NCI-H2107 treated with DMSO at 0.1 percent for 48 hours (cell line): ENCODE measurements around the gene BMPER.

ENCODE experiments used
- DNase-seq: peaks from one replicate; lab custom pipeline; 2025; ENCODE audit not compliant: unreplicated experiment; lab: John Stamatoyannopoulos, UW

The BMPER gene

GRCh38 chr7:34059136-34059828, 153.9 kb downstream of the BMPER start:
- DNase-seq = no peak

DNA sequence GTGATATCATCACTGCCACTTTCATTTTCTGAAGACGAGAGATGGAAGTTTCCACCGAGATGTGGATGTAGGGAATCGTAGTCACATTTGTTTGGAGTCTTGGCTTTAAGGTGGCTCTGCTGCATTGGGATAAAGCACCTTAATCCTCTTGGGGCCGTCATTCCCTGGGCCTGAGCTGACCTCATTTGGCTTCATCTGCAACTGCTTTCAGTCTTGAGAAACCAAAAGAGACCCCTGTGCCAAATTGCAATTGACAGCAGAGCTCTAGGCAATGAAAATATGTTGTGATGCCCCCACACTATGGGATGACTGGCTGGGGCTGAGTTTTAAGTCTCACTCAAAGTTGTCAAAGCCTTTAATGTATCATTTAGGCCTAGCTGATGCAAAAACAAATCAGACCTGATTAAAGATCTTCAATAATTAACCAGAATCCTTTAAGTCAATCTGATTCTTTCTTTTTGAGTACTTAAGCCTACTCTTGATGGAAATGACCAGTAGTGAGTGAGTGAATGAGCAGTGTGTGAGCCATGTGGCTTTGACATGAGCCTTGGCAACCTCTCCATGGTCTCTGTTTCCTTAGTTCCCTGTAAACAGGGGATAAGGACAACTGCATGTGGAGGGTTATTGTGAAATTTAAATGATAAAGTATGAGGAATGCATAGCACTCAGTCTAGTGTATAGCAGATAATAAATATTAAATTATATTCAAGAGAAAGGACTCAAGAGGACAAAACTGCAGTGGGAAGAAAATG, 155.0 kb downstream of the BMPER start:
- DNase-seq = no peak

- DNase-seq = no peak
These were observed 155.8 kb downstream of the BMPER start for GRCh38 chr7:34061149-34061548.

DNA sequence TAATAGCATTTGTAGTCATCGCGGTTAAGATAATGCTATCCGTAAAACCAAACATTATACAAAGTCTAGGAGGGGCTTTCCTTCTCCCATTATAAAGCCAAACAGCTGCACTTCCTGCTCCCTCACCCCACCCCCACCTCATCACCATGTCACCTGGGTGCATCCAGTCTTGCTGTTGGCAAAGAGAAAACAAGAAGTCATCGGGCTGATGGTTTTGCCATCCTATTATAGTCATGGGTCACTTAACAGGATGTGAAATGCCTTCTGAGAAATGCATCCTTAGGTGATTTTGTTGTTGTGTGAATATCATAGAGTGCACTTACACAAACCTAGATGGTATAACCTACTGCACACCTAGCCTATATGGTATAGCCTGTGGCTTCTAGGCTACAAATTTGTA, 157.0 kb downstream of the BMPER start:
- no peak for DNase-seq

- no peak for DNase-seq
These were observed 157.5 kb downstream of the BMPER start for GRCh38 chr7:34062826-34063225.

GRCh38 chr7:34064519-34065158, 159.3 kb downstream of the BMPER start:
- no peak for DNase-seq

- no peak for DNase-seq
These were observed 161.1 kb downstream of the BMPER start for GRCh38 chr7:34066411-34066810.

GRCh38 chr7:34067005-34067778, 161.9 kb downstream of the BMPER start:
- DNase-seq = no peak

DNA sequence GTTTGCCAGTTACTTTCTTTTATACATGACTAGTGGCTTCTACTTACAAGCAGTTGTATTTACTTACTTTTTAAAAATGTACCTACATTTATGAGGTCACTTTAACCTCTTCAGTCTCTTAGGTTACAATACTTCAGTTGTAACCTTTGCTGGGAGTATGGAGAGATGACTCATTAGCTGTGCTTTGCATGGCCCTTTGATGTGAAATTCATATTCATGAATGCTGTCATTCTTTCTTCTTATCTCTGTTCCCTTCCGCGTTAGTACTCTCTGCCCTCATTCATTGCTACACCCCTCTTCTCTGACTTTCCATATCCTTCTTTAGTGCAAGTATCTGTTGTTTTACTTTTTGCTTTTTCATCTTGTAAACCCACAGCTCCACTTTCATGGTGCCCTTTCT, 164.3 kb downstream of the BMPER start:
- no peak for DNase-seq

- no peak for DNase-seq
These were observed 165.4 kb downstream of the BMPER start for GRCh38 chr7:34070511-34071323.

DNA sequence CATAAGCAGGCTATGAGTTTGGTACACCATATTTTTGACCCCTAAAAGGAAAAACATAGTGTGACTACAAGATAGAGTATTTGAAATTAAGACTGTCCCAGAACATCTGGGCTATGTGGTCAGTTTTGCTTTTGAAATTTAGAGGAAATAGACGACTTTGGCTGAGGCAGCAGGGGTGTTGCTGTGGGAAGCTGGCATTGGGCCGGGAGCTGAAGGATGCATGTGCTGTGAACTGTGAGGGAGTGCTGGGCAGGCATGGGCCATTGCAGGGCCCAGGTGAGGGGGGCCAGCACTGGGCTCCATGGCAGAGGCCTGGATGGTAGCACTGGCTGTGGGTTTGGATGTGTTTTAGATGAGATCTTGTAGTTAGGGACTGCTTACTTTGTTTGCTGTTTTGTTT, 168.3 kb downstream of the BMPER start:
- no peak for DNase-seq

GRCh38 chr7:34074421-34074820, 169.1 kb downstream of the BMPER start:
- DNase-seq = no peak

GRCh38 chr7:34075523-34076370, 170.4 kb downstream of the BMPER start:
- no peak for DNase-seq

GRCh38 chr7:34077168-34077567, 171.8 kb downstream of the BMPER start:
- DNase-seq = no peak

DNA sequence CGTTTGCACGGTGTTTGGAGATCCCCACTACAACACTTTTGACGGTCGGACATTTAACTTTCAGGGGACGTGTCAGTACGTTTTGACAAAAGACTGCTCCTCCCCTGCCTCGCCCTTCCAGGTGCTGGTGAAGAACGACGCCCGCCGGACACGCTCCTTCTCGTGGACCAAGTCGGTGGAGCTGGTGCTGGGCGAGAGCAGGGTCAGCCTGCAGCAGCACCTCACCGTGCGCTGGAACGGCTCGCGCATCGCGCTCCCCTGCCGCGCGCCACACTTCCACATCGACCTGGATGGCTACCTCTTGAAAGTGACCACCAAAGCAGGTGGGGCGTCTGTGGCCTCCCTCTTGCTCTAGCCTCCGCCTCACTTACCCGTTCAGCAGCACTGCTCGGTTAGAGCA, 173.5 kb downstream of the BMPER start:
- DNase-seq = no peak

DNA sequence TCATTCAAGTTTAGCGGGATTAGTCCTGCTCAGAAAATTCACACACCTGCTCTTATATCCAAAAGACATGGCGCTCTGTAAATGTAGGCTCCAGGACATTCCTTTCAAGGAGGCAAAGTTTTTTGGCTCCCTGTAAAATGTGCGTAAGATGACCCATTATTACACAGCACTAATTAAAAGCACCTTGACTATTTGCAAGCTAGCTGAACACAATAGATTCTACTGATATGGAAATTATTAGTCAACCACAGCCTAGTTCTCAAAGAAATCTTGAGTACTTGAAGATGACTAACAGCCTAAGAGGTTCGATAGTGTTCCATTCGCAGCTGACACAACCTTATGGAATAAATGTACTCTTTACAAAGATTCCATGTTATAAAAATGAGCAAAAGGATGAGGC, 175.2 kb downstream of the BMPER start:
- no peak for DNase-seq

GRCh38 chr7:34081935-34082334, 176.6 kb downstream of the BMPER start:
- DNase-seq = no peak

DNA sequence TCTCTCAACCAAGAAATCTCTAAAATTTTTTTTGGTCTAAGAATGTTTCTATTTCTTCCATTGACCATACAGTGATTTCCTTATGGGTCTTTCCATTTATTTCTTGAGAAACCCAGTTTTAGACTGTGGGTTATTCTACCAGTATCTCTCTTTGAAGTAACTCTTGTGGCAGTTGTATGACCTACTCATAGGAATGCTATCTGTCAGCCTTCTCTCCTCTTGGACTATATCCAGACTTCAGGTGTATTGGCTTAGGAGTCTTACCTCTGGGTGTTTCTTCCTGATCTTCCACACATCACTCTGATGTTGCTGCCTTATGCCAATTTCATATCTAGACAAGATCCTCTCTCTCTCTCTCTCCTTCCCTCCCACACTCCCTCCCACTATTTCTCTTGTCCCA, 178.1 kb downstream of the BMPER start:
- no peak for DNase-seq

- DNase-seq = no peak
These were observed 179.3 kb downstream of the BMPER start for GRCh38 chr7:34084651-34085050.

DNA sequence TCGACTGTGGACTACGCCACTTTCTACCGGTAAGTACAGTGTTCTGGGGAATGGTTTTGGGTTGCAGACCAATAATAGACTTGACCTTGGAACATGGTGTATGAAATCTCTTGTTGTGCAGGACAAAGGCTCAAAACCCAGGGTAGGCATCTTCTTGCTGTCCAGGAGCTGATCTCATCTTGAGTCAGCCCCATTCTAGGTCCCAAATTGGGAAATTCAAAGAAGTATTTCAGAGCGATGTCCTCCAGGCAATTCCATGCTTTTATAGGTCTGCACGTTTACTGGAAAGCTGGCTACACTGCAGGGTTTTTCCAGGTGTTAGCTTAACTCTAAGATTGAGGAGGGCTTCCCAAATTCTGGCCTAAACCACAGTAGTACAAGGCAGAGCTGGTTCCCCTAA, 180.7 kb downstream of the BMPER start:
- DNase-seq = no peak
